GM19023 (cell line): ENCODE measurements around the gene HRC.
"Not testable (repeated sequence)": the region's sequence is repeated elsewhere in the genome, so short reads cannot be mapped to it uniquely, and the experiment has no call there.

ENCODE experiments used
- ATAC-seq: cut with Tn5 transposase; IDR thresholded peaks from one replicate; pipeline ENCODE4 v1.9.1; 2021; ENCODE audit warnings: mild to moderate bottlenecking, moderate library complexity; ENCODE audit not compliant: unreplicated experiment

The HRC gene

GRCh38 chr19:49155005-49155819 is at the start of gene HRC:
Gene HRC, minus strand, starts transcription at chr19:49155396. Its CDS starts 159 bp downstream, at chr19:49155237.
- no peak for ATAC-seq

GRCh38 chr19:49201042-49201441 is 45.8 kb upstream of the HRC start:
- no peak for ATAC-seq

- no peak for ATAC-seq
Measured at GRCh38 chr19:49200238-49200862, 45.2 kb upstream of the HRC start.

- ATAC-seq, result no peak
Measured at GRCh38 chr19:49196527-49197240, 41.5 kb upstream of the HRC start.

- ATAC-seq, result no peak
Measured at GRCh38 chr19:49194408-49194807, 39.2 kb upstream of the HRC start.

- no peak for ATAC-seq
Measured at GRCh38 chr19:49193822-49194394, 38.7 kb upstream of the HRC start.

GRCh38 chr19:49190781-49191180 is 35.6 kb upstream of the HRC start:
- ATAC-seq, result no peak

- ATAC-seq, result no peak
Measured at GRCh38 chr19:49189259-49189658, 34.1 kb upstream of the HRC start.

GRCh38 chr19:49188626-49189200 is 33.5 kb upstream of the HRC start:
- no peak for ATAC-seq

GRCh38 chr19:49186108-49186507 is 30.9 kb upstream of the HRC start:
- no peak for ATAC-seq

GRCh38 chr19:49182848-49183375 is 27.7 kb upstream of the HRC start:
- ATAC-seq, result no peak

- ATAC-seq, result not testable (repeated sequence)
Measured at GRCh38 chr19:49182010-49182847, 27.0 kb upstream of the HRC start.

- no peak for ATAC-seq
Measured at GRCh38 chr19:49180659-49181058, 25.5 kb upstream of the HRC start.

GRCh38 chr19:49173198-49173597 is 18.0 kb upstream of the HRC start:
- ATAC-seq, result no peak

- no peak for ATAC-seq
Measured at GRCh38 chr19:49168421-49168820, 13.2 kb upstream of the HRC start.

- no peak for ATAC-seq
Measured at GRCh38 chr19:49167857-49168409, 12.7 kb upstream of the HRC start.

- ATAC-seq, result no peak
Measured at GRCh38 chr19:49165865-49166301, 10.7 kb upstream of the HRC start.

- ATAC-seq, result no peak
Measured at GRCh38 chr19:49165111-49165750, 10.0 kb upstream of the HRC start.

- no peak for ATAC-seq
Measured at GRCh38 chr19:49161987-49162386, 6.8 kb upstream of the HRC start.
